ENCODE data around the gene OR2A5.
"Not testable (repeated sequence)": the region's sequence is repeated elsewhere in the genome, so short reads cannot be mapped to it uniquely, and the experiment has no call there.

The OR2A5 gene, protein sequence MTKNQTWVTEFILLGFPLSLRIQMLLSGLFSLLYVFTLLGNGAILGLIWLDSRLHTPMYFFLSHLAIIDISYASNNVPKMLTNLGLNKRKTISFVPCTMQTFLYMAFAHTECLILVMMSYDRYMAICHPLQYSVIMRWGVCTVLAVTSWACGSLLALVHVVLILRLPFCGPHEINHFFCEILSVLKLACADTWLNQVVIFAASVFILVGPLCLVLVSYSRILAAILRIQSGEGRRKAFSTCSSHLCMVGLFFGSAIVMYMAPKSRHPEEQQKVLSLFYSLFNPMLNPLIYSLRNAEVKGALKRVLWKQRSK

DNA sequence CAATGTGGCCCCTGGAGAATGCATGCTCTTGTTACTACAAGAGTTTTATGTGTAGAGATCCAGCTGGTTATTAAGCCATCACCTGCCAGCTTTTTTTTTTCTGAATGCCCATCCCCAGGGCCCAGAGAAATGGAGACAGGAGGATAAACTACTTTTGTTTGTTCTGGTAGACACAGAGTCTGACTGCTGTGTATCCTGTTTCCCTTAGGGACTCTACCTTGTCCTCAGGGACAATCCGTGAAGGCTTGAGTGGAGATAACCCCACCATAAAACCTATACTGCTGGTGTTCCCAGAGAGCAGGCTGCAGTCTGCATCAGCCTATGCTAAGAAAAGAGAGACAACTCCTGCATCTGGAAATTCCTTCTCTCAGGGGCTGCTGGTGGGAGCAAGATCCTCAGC, at the start of gene OR2A5:
Gene OR2A5 (plus strand): TSS at position 301 of the 400 bp plus-strand sequence. CDS start 1,454 bp downstream, outside the sequence.
- no peak for DNase-seq (ENCODE audit: low read depth)

DNA sequence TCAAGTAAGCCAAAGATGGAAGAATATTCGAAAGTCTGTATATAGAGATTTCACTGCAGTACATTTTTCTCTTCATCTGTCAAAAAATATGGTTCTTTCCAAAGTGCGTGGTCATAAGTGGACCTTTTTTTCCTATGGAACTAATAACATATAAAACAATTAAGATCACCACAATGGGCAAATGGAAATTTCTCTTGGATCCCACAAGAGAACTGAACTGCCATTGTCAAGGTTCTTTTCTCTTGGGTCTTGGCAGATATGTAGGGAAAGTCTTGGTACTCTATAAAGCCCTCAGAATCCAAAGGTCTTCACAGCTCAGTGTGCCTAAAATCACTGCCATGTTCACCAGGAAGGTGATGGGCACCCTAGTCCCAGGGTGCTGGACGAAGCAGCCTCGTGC, 48.7 kb upstream of the OR2A5 start, which contains the start of gene OR6B1:
Gene OR6B1 (plus strand): TSS at position 301 of the 400 bp plus-strand sequence. CDS start 3,677 bp downstream, outside the sequence.
- no peak for DNase-seq (ENCODE audit: low read depth)

DNA sequence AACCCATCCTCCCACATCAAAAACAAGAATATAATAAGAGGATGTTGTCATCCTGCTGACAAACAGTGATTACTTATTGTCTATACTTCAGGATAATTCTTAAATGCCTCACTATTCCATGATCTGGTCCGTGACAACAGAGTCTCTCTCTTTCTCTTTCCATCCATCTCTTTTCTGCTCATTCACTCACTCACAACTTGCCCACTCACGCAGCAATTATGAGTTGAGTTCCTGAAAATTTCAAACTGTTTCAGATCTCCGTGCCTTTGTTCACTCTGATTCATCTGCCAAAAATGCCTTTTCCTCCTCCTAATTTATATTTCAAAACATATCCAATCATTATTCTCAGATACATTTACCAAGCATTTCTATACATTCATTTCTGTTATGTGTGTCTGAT, 47.2 kb upstream of the OR2A5 start:
- DNase-seq (ENCODE audit: low read depth), result no peak

DNA sequence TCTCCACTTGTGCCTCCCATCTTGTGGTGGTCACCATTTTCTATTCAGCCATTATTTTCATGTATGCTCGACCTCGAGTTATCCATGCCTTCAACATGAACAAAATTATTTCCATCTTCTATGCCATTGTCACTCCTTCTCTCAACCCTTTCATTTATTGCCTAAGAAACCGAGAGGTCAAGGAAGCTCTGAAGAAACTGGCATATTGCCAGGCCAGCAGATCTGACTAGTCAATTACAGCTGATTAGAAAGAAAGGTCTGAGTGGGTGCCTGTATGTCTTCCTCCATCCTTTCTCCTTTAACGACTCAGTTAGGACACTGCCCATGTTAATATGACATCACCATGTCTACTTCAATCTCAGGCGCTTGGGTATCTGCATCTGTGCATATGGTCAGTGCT, 44.0 kb upstream of the OR2A5 start:
- no peak for DNase-seq (ENCODE audit: low read depth)

DNA sequence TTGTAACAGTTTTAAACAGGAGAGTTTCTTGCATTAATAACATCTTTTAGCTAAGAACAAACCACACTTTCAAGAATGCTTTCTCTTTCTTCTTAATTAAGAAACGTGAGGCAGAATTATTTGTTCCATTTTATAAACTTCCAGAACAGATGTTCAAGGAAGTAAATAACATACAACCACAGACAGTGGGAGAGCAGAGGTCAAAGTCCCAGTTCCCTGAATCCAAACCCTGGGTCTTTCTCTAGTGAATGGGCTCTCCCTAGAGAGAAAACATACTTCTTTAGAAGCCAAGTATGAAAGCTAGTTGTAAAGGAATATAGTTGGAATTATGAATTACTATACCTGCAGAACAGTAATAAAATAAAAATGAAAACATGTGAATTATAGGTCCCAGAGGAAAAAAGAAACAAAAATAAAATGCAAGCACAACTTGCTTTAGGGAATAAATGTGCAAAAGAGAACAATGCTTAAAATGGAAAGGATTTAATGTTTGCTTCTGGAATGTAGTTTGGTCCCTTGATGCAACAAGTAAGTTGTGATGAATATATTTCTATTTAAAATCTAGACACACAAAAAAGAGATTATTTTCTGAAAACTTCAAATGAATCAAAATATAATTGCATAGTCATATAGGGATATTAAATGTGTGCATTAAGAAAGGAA, 42.6 kb upstream of the OR2A5 start:
- no peak for DNase-seq (ENCODE audit: low read depth)

DNA sequence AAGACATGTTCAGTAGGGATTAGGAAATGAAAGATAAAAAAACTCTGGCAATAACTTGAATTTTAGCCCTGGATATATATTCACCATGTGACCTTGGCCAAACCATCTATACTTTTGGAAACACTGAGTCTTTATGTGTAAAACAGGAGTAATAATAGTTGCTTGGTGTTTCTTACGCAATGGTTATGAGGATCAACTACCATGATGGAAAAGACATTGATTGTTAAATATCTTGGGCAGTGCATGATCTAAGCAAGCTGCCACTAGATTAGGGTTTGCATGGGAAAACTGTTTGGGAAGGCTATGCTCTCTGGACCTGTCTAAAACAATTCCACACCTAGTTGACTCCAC, 42.1 kb upstream of the OR2A5 start:
- no peak for DNase-seq (ENCODE audit: low read depth)

DNA sequence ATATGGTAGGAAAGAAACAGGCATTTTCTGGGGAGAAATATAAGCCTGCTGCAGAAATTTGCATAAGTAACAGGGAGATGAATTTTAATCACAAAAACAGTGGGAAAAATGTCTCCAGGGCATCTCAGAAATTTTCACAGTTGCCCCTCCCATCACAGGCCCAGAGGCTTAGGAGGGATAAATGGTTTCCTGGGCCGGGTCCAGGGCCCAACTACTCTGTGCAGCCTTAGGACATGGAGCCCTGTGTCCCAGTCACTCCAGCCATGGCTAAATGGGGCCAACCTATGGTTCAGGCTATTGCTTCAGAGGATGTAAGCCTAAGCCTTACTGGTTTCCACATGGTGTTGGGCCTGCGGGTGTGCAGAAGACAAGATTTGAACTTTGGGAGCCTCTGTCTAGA, 39.4 kb upstream of the OR2A5 start:
- no peak for DNase-seq (ENCODE audit: low read depth)

DNA sequence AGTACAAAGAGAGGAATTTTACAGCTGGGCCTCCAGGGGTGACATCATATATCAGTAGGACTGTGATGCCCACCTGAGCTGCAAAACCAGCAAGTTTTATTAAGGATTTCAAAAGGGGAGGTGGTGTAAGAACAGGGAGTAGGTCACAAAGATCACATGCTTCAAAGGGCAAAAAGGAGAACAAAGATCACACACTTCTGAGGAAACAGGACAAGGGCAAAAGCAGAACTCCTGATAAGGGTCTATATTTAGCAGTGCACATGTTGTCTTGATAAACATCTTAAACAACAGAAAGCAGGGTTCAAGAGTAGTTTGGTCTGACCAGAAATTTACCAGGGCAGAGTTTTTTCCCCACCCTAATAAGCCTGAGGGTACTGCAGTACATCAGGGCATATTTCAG, 38.7 kb upstream of the OR2A5 start:
- not testable (repeated sequence) for DNase-seq (ENCODE audit: low read depth)

DNA sequence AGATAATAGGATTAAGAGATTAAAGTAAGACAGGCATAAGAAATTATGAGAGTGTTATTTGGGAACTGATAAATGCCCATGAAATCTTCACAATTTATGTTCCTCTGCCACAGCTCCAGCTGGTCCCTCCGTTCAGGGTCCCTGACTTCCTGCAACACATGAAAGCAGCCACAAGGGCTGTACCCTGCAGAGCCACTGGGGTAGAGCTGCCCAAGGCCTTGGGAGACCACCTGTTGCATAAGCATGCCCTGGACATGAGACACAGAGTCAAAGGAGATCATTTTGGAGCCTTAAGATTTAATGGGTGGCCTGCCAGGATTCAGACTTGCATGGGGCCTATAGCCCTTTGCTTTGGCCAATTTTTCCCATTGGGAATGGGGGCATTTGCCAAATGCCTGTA, 37.9 kb upstream of the OR2A5 start:
- not testable (repeated sequence) for DNase-seq (ENCODE audit: low read depth)

DNA sequence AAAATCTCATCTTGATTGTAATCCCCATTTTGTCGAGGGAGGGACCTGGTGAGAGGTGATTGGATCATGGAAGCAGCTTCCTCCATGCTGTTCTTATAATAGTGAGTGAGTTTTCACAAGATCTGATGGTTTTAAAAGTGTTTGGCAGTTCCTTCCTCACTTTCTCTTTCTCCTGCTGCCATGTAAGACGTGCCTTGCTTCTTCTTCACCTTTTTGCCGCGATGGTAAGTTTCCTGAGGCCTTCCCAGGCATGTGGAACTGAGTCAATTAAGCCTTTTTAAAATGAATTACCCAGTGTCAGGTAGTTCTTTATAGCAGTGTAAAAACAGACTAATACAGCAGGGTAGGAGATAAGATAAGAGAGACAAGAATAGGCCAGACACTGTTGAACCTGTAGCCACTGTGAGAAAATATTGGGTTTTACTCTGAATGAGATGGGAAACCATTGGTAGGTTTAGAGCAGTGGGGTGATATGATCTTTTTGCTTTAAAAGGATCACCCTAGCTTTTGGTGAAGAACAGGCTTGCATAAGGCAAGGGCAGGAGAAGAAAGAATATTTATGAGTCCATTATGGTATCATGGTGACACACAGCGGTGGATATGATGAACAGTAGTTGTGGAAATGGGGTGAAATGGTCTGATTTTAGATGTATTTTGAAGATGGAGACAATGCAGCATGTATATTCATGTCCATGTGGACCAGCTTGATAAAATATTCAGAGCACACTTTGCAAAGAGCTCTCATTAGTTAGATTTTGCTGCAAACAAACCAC, 37.1 kb upstream of the OR2A5 start:
- no peak for DNase-seq (ENCODE audit: low read depth)

DNA sequence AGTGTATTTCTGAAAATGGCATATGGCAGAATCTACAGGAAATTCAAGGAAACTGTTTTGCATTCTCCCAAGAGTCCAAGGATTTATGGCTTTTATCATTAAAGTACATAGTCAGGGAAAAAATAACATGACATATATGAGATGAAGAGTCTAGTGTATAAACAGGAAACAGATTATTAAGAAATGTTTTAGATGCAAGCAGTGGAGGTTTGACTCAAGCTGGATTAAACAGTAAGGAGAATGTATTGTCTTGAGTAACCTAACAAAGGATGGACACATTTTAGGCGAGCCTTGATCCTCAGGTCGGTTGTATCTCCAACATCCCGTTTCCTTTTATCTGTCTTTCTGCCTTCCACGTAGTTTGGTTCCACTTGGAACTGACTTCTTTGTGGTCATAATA, 30.7 kb upstream of the OR2A5 start:
- DNase-seq (ENCODE audit: low read depth), result no peak

DNA sequence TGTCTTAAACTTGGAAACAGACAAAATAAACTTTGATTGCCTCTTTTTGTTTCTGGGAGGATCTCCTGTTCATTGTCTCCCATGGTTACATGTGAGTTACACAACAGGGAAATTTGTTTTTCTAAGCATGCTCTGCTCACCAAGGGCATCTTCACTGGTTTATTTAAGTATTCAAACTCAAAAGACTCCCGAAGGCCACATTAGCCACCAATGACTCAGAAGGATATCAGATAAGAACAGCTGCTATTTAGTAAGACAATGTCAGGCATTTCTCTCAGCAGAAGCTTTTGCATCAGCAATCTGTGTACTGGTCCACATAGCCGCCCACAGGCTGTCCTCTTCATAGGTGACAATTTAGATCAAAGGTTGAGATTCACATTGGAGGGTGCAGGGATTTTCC, 29.3 kb upstream of the OR2A5 start:
- no peak for DNase-seq (ENCODE audit: low read depth)

DNA sequence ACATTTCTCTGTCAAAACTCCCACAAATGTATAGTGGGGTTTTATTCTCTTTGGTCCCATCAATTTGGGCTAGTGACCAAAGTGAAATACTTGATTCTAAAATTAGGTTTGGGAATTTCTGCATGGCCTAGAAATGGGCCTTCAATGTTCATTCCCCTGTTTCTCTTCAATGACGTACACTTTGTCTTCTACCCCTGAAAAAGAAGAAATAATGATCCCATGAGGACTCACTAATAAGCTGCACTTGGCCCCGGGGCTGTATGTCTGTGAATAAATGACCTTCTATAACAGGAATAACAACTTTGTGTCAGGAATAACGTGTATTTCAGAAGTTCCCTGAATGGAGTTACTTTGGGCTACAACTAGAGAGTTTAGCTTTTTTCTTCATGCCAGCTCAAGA, 28.4 kb upstream of the OR2A5 start:
- DNase-seq (ENCODE audit: low read depth), result no peak

DNA sequence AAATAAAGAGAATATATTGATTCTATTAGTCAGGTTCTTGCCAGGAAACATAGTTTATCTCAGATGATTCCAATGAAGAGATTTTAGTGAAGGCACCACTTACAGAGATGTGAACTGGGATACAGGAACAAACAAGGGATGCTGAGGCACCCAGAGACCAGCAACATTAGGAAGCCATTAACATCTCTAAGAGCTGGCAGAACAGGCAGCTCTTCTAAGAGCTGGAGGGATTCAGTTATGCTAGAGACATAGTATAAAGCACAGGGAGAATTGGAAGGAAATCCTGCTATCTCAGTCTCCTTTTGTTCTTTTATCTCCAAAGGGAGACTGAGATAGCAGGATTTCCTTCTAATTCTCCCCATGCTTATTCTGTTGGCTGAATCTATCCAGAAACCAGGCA, 26.6 kb upstream of the OR2A5 start:
- no peak for DNase-seq (ENCODE audit: low read depth)

DNA sequence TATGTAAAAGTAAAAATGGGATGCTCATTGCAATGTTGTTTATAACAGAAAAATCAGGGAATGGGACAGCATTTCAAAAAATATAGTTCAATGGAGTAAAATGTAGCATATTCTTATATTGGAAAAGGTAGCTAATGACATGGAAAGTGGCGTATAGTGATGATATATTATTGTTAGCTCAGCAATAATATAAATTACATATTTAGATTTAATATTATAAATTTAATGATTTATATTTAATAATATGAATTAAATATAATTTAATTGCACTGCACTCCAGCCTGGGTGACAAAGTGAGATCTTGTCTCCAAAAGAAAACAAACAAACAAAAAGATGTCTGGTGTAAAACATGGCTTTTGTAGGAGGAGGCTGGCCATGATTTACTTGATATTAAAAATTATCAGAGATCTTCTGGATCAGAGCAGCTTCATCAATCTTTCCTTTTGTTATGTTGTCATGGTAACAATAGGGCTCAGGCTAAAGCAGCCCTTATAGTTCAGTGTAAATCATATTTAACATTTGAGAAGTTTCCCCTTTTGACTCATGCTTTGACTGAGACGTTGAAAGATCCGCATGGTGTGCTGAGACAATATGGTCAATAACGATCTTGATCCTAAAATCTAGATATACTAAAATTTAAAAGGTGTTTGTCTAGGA, 25.4 kb upstream of the OR2A5 start:
- DNase-seq (ENCODE audit: low read depth), result no peak

DNA sequence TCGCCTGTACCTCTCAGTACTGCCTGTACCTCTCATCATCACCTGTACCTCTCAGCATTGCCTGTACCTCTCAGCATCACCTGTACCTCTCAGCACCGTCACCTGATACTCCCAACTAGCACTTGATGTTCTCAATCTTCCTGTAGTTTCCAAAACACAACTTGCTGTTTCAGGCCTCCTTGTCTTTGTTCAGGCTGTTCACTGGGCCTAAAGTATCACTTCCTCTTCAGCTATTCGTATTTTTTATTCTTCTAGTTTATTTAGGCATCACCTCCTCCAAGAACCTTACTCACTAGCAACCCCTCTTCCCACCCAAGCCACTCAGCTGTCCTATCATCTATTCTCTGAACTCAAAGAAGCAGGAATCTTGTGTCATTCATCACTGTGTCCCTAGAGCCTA, 24.5 kb upstream of the OR2A5 start:
- DNase-seq (ENCODE audit: low read depth), result no peak

DNA sequence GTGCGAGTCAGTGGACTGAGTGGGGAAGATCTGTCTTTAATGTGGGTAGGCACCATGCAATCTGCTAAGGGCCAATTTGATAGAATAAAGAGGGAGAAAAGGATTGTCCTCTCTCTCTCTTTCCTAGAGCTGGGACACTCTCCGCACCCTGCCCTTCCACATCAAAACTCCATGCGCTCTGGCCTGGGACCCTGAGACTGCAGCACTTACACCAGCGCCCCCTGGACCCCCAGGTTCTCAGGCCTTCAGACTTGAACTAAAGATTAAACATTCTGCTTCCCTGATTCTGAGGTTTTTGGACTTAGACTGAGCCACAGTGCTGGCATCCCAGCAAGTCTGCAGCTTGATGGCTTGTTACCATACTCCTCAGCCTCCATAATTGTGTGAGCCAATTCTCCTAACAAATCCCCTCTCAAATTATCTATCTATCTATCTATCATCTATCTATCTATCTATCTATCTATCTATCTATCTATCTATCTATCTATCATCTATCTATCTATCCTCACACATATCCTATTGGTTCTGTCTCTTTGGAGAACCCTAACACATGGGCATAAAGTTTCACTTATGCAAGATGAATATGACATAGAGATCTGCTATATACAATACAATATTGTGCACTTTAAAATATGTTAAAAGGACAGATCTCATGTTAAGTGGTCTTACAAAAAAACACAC, 22.4 kb upstream of the OR2A5 start:
- no peak for DNase-seq (ENCODE audit: low read depth)

DNA sequence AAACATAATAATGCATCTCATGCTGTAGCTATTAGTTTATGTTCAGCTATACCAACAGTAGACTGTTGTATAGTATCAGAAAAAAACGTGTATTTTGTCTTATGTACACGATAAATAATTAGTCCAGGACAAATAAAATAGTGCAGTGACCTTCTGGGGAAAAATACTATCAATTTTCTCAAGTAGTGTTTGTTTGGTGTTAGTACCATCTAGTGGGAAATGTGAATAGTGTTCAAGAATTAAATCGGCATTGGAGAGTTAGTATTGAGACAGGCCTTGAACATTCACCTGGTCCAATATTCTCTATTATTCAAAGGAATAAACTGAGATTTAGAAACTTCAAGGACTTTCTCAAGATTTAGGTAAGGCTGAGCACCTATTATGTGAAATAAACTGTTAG, 21.7 kb upstream of the OR2A5 start:
- DNase-seq (ENCODE audit: low read depth), result no peak

DNA sequence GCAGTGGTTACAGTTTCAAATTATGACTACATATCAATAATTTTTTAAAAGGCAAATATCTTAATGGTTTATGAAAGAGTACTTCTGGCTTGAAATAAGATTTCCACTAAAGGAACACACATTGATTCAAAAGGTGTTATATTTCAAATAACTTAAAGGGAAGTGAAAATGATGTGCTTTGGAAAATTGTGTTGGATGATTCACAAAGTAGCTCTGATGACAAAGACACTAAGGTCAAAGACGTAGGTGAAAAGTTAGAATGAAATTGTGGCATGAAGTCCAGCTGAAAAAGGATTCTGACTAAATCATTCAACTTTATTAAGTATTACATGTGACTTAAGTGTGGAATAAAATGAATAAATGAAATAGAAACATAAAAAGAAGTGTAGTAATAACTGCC, 20.8 kb upstream of the OR2A5 start:
- DNase-seq (ENCODE audit: low read depth), result no peak

DNA sequence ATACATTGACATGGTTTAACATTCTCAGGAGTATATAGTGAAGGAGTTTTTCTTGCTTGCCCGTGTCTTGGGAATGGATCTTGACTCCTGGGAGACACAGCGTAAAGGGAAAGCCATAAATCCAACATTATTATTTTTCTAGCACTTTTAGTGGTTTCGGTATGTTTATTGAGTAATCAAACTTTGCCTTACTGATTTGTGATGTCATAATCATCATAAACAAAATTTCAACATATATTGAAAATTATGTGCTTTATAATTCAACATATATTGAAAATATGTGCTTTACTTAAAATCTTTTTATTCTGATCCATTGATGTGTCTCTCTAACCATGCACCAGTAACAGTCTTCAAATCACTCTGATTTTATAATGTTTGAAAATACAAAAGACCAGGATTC, 20.2 kb upstream of the OR2A5 start:
- no peak for DNase-seq (ENCODE audit: low read depth)

DNA sequence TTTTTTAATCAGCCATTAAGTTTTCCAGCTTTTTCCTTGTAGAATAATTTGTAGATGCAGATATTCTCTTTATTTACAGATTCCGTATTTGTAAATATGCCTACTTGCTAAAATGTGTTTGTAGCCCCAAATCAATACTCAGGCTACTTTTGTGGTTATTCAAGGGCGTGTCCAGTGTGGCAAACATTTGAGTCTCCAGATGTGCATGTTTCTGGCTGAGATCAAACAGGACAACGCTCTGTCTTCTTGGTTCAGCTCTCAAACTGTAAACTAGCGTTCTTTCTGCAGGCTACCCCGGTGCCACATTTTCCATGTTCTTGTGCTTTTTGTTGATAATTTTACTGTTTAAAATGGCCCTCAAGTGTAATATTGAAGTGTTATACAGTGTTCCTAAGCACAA, 16.2 kb upstream of the OR2A5 start:
- DNase-seq (ENCODE audit: low read depth), result no peak
